ENCODE data around the gene RAB3D. TPM values are rescaled to one million over a fixed set of nuclear protein-coding genes. Genes with fewer than 3 reads are reported as not detected.

RAB3D gene, protein sequence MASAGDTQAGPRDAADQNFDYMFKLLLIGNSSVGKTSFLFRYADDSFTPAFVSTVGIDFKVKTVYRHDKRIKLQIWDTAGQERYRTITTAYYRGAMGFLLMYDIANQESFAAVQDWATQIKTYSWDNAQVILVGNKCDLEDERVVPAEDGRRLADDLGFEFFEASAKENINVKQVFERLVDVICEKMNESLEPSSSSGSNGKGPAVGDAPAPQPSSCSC
- 10 to 100 TPM; 28.0 to 73.2 TPM for total RNA-seq
- 10 to 100 TPM; 16.0 to 18.6 TPM for polyA plus RNA-seq
- long read RNA-seq, donor 1, full-length matches to known transcripts: 10 of 10 reads
- long read RNA-seq, donor 1, partial matches to known transcripts: 0 of 10 reads
- long read RNA-seq, donor 1, other reads (novel, unspliced or antisense): 0 of 10 reads
- long read RNA-seq, donor 2, full-length matches to known transcripts: 2 of 2 reads
- long read RNA-seq, donor 2, partial matches to known transcripts: 0 of 2 reads
- long read RNA-seq, donor 2, other reads (novel, unspliced or antisense): 0 of 2 reads
- long read RNA-seq, donor 3, full-length matches to known transcripts: 4 of 4 reads
- long read RNA-seq, donor 3, partial matches to known transcripts: 0 of 4 reads
- long read RNA-seq, donor 3, other reads (novel, unspliced or antisense): 0 of 4 reads
- long read RNA-seq, donor 4, full-length matches to known transcripts: 1 of 1 reads
- long read RNA-seq, donor 4, partial matches to known transcripts: 0 of 1 reads
- long read RNA-seq, donor 4, other reads (novel, unspliced or antisense): 0 of 1 reads
- long read RNA-seq, donor 5, full-length matches to known transcripts: 7 of 7 reads
- long read RNA-seq, donor 5, partial matches to known transcripts: 0 of 7 reads
- long read RNA-seq, donor 5, other reads (novel, unspliced or antisense): 0 of 7 reads

DNA sequence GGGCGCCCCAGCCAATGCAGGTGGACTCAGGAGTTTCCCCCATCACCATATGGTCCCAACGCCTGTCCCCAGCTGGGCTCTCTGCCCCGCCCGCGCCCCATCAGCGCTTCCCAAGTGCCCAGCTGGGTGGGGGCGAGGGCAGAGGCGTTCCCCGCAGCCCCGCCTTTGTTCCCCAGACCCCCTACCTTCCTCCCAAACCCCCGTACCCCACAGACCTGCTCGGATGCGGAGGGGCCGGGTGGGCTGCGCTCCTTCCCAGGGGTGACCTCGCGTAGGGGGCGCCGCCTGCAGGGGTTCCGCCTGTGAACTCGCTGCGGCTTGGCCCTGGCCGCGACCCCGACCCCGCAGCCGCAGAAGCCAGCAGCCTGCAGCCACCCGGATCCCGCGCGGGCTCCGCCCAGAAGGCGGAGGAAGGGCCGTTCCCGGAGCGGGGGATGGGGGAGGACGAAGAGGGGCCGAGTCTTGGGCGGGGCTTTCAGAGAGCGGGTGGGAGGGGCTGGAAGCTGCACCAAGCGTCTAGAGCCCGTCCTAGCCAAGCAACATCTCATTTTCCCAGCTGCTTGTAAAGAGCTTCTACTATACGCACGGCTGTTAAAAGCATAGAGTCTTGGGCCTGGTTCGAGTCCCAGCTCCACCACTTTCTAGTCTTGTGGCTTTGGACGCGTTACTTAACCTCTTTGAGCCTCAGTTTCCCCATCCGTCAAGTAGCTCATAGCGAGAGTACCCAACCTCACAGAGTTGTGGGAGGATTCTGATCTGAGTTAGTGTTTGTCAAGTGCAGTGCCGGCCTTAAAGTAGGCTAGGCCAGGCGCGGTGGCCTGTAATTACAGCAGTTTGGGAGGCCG lies at the start of gene RAB3D:
RAB3D (minus strand) TSS at position 404 of the 845 bp plus-strand sequence. CDS start 2,258 bp downstream, outside the sequence.
- H3K9me3 ChIP-seq (ENCODE audit: control insufficient read depth in 4 of 4, insufficient read depth in 3 of 4, low read length in 3 of 4): peaks cover 0 to 2% (median 0%) of the 10 kb centered on the region in 4 donors
- peak within 1 kb of the TSS; percentile 57 to 78 for H3K27ac ChIP-seq (ENCODE audit: low read depth in 1 of 2, low read length in 1 of 2)
- TF ChIP-seq, protein P1, sequence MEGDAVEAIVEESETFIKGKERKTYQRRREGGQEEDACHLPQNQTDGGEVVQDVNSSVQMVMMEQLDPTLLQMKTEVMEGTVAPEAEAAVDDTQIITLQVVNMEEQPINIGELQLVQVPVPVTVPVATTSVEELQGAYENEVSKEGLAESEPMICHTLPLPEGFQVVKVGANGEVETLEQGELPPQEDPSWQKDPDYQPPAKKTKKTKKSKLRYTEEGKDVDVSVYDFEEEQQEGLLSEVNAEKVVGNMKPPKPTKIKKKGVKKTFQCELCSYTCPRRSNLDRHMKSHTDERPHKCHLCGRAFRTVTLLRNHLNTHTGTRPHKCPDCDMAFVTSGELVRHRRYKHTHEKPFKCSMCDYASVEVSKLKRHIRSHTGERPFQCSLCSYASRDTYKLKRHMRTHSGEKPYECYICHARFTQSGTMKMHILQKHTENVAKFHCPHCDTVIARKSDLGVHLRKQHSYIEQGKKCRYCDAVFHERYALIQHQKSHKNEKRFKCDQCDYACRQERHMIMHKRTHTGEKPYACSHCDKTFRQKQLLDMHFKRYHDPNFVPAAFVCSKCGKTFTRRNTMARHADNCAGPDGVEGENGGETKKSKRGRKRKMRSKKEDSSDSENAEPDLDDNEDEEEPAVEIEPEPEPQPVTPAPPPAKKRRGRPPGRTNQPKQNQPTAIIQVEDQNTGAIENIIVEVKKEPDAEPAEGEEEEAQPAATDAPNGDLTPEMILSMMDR (IDR thresholded peaks at IDR 0.05; ENCODE audit: control extremely low read depth, extremely low read depth): no peak
- H3K4me1 ChIP-seq (ENCODE audit: control insufficient read depth in 5 of 5, insufficient read depth in 5 of 5, low read length in 5 of 5): peaks cover 0 to 19% (median 3%) of the 10 kb centered on the region in 5 donors
- WGBS, 2 donors: 6 to 7% methylated on average over 46 to 53 of the region's 53 CpGs
- DNase-seq: peak; percentile 95 to 97 (median 95)
- peak within 1 kb of the TSS; percentile 44 to 73 for H3K9ac ChIP-seq (ENCODE audit: insufficient read depth in 1 of 2, low read length in 2 of 2)
- peak within 1 kb of the TSS; percentile 69 for H3K4me3 ChIP-seq
- peak; percentile 94 for ATAC-seq (ENCODE audit: insufficient read depth, low FRiP score)
- H3K36me3 ChIP-seq (ENCODE audit: control insufficient read depth in 4 of 4, insufficient read depth in 4 of 4, low read length in 4 of 4): peaks cover 3 to 25% (median 19%) of the 10 kb centered on the region in 4 donors
- no peaks in the 10 kb centered on the region for H3K27me3 ChIP-seq (ENCODE audit: control insufficient read depth in 3 of 3, insufficient read depth in 3 of 3, low read length in 2 of 3)

DNA sequence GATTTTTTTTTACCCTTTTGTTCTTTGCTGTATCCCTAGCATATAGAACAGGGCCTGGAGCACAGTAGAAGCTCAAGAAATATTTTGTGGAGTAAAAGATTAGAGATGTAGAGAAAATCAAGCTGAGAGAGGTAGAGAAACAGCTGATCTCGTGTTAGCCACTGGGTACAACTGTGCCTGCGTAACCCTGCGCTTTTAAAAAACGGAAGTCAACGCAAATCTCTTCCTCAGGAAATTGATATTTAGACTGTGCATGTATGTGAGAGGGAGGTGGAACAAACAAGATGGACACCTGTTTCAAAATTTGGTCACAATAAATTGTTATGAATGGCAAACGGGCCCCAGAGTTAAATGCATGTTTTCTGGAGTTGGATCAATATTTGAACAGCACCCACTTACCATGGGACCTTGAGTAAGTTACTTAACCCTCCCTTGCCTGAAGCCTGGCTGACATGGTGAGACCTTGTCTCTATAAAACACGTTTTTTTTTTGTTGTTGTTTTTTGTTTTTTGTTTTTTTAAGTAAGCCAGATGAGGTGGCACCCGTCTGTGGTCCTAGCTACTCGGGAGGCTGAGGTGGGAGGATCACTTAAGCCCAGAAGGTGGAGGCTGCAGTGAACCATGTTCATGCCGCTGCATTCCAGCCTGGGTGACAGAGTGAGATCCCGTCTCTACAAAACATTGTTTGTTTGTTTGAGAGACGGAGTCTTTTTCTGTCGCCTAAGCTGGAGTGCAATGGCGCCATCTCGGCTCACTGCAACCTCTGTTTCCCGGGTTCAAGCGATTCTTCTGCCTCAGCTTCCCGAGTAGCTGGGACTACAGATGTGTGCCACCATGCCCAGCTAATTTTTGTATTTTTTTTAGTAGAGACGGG lies 47.9 kb upstream of the RAB3D start:
- H3K27ac ChIP-seq (ENCODE audit: low read depth in 1 of 2, low read length in 1 of 2): no peak overlapping the region
- ATAC-seq (ENCODE audit: insufficient read depth, low FRiP score): no peak

More for the DNA sequence above, 47.9 kb upstream of the RAB3D start:
- TF ChIP-seq, protein P1 (IDR thresholded peaks at IDR 0.05; ENCODE audit: control extremely low read depth, extremely low read depth): no peak
- peaks cover 0 to 13% (median 6%) of the 10 kb centered on the region in 5 donors for H3K4me1 ChIP-seq (ENCODE audit: control insufficient read depth in 5 of 5, insufficient read depth in 5 of 5, low read length in 5 of 5)
- peaks cover 0 to 7% (median 3%) of the 10 kb centered on the region in 3 donors for H3K27me3 ChIP-seq (ENCODE audit: control insufficient read depth in 3 of 3, insufficient read depth in 3 of 3, low read length in 2 of 3)
- no peak overlapping the region for H3K4me3 ChIP-seq
- H3K9me3 ChIP-seq (ENCODE audit: control insufficient read depth in 4 of 4, insufficient read depth in 3 of 4, low read length in 3 of 4): peaks cover 0 to 5% (median 0%) of the 10 kb centered on the region in 4 donors
- no peak overlapping the region for H3K9ac ChIP-seq (ENCODE audit: insufficient read depth in 1 of 2, low read length in 2 of 2)
- H3K36me3 ChIP-seq (ENCODE audit: control insufficient read depth in 4 of 4, insufficient read depth in 4 of 4, low read length in 4 of 4): no peaks in the 10 kb centered on the region
- WGBS, 2 donors: 55 to 58% methylated on average over 19 of the region's 19 CpGs
- DNase-seq: peak in 2 of 3 donors; percentile 27 to 44

All from lung (tissue), 16 donors.